Mucosa of stomach (tissue), 1 donor: ENCODE results near the gene GTF2H2C.
"Not testable (repeated sequence)": the region's sequence is repeated elsewhere in the genome, so short reads cannot be mapped to it uniquely, and the experiment has no call there.

Source experiments
- H3K27me3 ChIP-seq: one replicate; pipeline ENCODE4 v1.7.0; 2013; ENCODE audit warnings: mild to moderate bottlenecking, low read length; ENCODE audit not compliant: control insufficient read depth, insufficient read depth
- H3K36me3 ChIP-seq: one replicate; pipeline ENCODE4 v1.7.0; 2013; ENCODE audit warnings: low read length; ENCODE audit not compliant: control insufficient read depth, insufficient read depth
- H3K4me1 ChIP-seq: one replicate; pipeline ENCODE4 v1.7.0; 2013; ENCODE audit warnings: mild to moderate bottlenecking, low read length; ENCODE audit not compliant: control insufficient read depth, insufficient read depth
- H3K4me3 ChIP-seq: one replicate; pipeline ENCODE4 v1.7.0; 2013; ENCODE audit warnings: low read length
- H3K9ac ChIP-seq: one replicate; pipeline ENCODE4 v1.7.0; 2013; ENCODE audit warnings: mild to moderate bottlenecking, low read length, moderate library complexity
- H3K9me3 ChIP-seq: one replicate; pipeline ENCODE4 v1.7.0; 2013; ENCODE audit warnings: mild to moderate bottlenecking, low read length, moderate library complexity; ENCODE audit not compliant: control insufficient read depth
- donor health status: Pancreatic carcinoma.

The GTF2H2C gene

DNA sequence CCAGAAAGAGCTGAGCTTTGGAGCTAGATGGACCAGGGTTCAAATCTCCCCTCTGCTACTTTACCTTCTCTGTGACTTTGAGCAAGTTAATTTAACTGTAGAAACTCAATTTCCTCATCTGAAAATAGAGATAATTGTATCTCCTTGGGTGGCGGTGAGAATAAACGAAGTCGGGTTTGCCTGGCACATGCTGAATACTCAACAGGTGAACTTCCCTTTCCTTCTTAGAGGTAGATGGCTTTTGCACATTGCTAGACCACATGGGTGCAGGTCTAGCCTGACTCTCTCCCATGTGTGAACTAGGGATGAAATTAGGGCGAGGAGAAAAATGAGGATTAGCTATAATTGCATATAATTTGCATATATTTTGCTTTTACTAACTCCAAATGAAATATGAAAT, 31.4 kb upstream of the GTF2H2C start:
- no peak overlapping the region for H3K9ac ChIP-seq
- no peak overlapping the region for H3K4me3 ChIP-seq
- no peaks in the 10 kb centered on the region for H3K27me3 ChIP-seq
- H3K9me3 ChIP-seq, result no peaks in the 10 kb centered on the region
- H3K36me3 ChIP-seq, result no peaks in the 10 kb centered on the region
- peaks cover 35% of the 10 kb centered on the region for H3K4me1 ChIP-seq

DNA sequence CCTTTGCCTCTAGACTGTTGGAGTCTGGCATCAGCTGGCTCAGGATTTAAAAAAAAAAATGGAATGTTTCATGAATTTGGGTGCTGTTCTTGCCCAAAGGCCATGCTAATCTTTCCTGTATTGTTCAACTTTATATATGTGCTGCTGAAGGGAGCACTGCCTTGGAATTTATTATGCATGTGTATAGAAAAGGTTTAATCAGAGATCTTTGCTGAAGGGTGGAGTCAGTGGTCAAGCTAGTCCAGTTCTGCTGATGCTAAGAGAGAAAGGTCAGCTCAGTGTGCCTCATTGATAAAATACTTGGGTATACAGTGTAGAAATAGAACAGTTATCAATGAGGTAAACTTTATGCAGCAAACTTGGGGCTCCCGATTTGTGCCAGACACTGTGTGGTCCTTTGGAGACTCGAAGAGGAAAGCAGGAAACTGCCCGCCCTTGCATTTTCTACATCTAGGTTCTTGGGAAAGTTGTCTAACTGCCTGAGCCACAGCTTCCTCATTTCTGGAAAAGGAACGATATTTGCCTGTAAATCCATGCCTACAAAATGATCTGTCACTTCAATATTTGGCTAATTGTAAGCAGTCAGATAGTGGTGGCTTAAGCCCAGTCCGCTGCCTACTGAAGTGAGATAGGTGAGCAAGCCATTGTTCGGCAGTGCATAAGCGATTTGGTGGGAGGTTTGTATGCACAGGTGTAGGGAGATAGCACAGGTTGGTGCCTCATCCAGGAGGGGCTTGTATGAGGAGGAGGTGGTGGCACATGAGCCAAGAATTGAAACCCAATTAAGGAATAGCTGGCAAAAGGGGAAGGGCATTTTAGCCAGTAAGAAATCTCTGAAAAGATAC, 29.2 kb upstream of the GTF2H2C start:
- peaks cover 35% of the 10 kb centered on the region for H3K4me1 ChIP-seq
- H3K9me3 ChIP-seq, result no peaks in the 10 kb centered on the region
- H3K9ac ChIP-seq, result peak overlapping the region; percentile 33
- H3K4me3 ChIP-seq, result no peak overlapping the region
- no peaks in the 10 kb centered on the region for H3K36me3 ChIP-seq
- no peaks in the 10 kb centered on the region for H3K27me3 ChIP-seq

GRCh38 chr5:69531406-69531801, 28.6 kb upstream of the GTF2H2C start:
- Histone ChIP-seq H3K4me1 (peaks cover 35% of the 10 kb centered on the region), H3K9me3 (no peaks in the 10 kb centered on the region), H3K36me3 (no peaks in the 10 kb centered on the region), H3K4me3 (no peak overlapping the region), H3K27me3 (no peaks in the 10 kb centered on the region), H3K9ac (no peak overlapping the region)

DNA sequence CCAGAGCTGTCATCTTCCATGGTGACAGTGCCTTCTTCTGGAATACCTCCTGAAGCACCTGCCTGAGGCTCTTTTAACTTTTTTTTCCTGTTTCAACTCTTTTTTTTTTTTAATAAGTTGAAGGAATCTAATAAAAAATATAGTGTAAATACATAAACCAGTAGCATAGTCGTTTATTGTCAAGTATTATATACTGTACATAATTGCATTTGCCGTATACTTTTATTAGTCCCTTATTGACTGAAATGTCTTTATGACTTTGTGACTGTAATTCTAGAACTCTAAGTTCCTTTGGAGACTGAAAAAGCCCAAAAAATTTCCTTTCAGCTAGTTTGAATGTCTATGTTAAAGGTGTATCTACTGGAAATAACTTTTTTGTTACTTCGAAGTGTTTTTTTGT, 22.1 kb upstream of the GTF2H2C start:
- not testable (repeated sequence) for H3K27me3 ChIP-seq, H3K9me3 ChIP-seq, H3K4me3 ChIP-seq, H3K4me1 ChIP-seq, H3K9ac ChIP-seq, H3K36me3 ChIP-seq

DNA sequence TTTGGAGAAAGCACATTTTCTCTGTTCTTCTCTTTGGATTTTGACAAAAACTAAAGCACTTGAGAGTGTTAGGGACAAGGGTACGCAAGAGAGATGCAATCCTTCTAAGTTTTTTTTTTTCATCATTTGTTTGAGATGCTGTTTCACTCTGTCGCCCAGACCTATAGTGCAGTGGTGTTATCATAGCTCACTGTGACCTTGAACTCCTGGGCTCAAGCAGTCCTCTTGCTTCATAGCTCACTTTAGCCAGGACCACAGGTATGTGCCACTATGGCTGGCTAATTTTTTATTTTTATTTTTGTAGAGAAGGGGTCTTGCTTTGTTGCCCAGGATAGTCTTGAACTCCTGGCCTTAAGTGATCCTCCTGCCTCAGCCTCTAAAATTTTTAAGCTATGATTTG, 21.3 kb upstream of the GTF2H2C start:
- H3K27me3 ChIP-seq, H3K9ac ChIP-seq, H3K4me1 ChIP-seq, H3K9me3 ChIP-seq, H3K4me3 ChIP-seq, H3K36me3 ChIP-seq: not testable (repeated sequence)

GRCh38 chr5:69541347-69541746, 18.6 kb upstream of the GTF2H2C start:
- H3K4me1 ChIP-seq, H3K36me3 ChIP-seq, H3K9ac ChIP-seq, H3K27me3 ChIP-seq, H3K9me3 ChIP-seq, H3K4me3 ChIP-seq: not testable (repeated sequence)

- H3K9ac ChIP-seq, H3K36me3 ChIP-seq, H3K4me1 ChIP-seq, H3K9me3 ChIP-seq, H3K27me3 ChIP-seq, H3K4me3 ChIP-seq: not testable (repeated sequence)
Observed at GRCh38 chr5:69542838-69543618, 17.0 kb upstream of the GTF2H2C start.

GRCh38 chr5:69544602-69545001, 15.4 kb upstream of the GTF2H2C start:
- not testable (repeated sequence) for H3K9ac ChIP-seq, H3K9me3 ChIP-seq, H3K4me1 ChIP-seq, H3K4me3 ChIP-seq, H3K36me3 ChIP-seq, H3K27me3 ChIP-seq

DNA sequence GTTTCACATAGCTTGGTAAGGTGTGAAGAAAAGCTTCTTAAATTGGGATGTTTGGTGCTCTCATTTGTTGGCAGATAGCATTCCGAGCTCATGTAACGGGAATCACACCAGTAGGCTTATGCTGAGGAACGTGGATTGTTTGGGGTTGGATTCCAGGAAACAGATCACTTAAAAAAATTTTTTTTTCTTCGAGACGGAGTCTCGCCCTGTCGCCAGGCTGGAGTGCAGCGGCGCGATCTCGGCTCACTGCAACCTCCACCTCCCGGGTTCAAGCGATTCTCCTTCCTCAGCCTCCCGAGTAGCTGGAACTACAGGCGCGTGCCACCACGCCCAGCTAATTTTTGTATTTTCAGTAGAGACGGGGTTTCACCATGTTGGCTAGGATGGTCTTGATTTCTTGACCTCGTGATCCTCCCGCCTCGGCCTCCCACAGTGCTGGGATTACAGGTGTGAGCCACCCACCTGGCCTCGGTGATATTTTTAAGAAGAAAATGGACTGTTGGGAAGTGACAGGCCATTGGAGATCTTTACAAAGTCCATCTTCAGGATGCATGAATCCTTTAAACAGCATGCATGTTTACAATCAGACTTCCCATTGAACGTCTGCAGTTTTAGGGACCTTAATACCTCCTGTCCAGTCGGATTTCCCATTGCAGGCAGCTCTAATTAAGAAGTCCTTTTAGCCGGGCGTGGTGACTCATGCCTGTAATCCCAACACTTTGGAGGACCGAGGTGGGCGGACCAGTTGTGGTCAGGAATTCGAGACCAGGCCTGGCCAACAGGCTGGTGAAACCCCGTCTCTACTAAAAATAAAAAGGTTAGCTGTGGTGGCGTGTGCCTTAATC, 818 bp downstream of the GTF2H2C start:
- H3K4me1 ChIP-seq, H3K36me3 ChIP-seq, H3K27me3 ChIP-seq, H3K9me3 ChIP-seq, H3K4me3 ChIP-seq, H3K9ac ChIP-seq: not testable (repeated sequence)

GRCh38 chr5:69566172-69566571, 6.2 kb downstream of the GTF2H2C start:
- H3K4me1 ChIP-seq, H3K36me3 ChIP-seq, H3K27me3 ChIP-seq, H3K4me3 ChIP-seq, H3K9me3 ChIP-seq, H3K9ac ChIP-seq: not testable (repeated sequence)

DNA sequence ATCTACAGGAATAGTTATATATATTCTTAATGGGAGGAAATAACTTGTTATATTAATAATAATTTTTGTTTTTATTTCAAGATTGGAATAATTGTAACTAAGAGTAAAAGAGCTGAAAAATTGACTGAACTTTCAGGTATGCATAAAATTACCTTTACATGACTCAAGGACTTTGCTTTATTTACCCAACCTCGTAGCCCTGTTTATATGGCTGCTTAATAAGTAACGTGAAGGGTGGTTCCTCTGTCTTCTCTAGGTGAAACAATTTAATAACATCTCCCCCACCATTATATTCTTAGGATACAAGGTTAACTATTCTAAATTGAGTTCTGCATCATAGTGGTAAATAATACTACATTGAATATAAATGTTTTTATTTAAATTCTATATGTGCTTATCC, 8.1 kb downstream of the GTF2H2C start:
- not testable (repeated sequence) for H3K4me3 ChIP-seq, H3K4me1 ChIP-seq, H3K9me3 ChIP-seq, H3K36me3 ChIP-seq, H3K27me3 ChIP-seq, H3K9ac ChIP-seq

GRCh38 chr5:69583356-69583755, 23.4 kb downstream of the GTF2H2C start:
- H3K4me3 ChIP-seq, H3K9me3 ChIP-seq, H3K36me3 ChIP-seq, H3K9ac ChIP-seq, H3K27me3 ChIP-seq, H3K4me1 ChIP-seq: not testable (repeated sequence)
